ENCODE measurements around the gene MALSU1. TPM values are rescaled to one million over a fixed set of nuclear protein-coding genes. Genes with fewer than 3 reads are reported as not detected.

MALSU1 gene
- total and polyA plus RNA-seq, 3 donors from 2014 or later = 51.8 to 74.9 (median 63.8) TPM

DNA sequence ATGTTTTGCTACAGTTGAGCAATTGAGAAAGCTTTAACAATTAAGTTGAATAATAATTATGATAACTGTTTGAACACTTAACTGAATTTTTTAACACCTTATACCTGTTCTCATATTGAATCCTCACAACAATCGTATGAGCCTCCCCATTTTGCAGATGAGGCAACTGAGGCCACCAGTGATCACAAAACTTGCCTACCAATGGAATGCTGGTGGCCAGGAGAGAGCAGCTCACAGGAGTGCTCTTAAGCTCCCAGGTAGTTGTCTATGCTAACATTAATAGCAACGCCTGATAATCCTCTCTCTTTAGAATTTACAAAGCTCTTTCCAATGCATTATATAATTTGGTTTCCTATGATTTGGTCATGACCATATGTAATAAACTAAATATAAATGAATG is 31.0 kb upstream of the MALSU1 start:
- intact Hi-C loops (cut with DNase I; ENCODE audit: low total_unique reads) = no loop called here
- H3K36me3 ChIP-seq (ENCODE audit: low read depth, missing control alignments) = no peaks in the 10 kb centered on the region
- TF ChIP-seq, protein P1, sequence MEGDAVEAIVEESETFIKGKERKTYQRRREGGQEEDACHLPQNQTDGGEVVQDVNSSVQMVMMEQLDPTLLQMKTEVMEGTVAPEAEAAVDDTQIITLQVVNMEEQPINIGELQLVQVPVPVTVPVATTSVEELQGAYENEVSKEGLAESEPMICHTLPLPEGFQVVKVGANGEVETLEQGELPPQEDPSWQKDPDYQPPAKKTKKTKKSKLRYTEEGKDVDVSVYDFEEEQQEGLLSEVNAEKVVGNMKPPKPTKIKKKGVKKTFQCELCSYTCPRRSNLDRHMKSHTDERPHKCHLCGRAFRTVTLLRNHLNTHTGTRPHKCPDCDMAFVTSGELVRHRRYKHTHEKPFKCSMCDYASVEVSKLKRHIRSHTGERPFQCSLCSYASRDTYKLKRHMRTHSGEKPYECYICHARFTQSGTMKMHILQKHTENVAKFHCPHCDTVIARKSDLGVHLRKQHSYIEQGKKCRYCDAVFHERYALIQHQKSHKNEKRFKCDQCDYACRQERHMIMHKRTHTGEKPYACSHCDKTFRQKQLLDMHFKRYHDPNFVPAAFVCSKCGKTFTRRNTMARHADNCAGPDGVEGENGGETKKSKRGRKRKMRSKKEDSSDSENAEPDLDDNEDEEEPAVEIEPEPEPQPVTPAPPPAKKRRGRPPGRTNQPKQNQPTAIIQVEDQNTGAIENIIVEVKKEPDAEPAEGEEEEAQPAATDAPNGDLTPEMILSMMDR (IDR thresholded peaks at IDR 0.05) = no peak
- TF ChIP-seq POLR2A (IDR thresholded peaks at IDR 0.05) = no peak

DNA sequence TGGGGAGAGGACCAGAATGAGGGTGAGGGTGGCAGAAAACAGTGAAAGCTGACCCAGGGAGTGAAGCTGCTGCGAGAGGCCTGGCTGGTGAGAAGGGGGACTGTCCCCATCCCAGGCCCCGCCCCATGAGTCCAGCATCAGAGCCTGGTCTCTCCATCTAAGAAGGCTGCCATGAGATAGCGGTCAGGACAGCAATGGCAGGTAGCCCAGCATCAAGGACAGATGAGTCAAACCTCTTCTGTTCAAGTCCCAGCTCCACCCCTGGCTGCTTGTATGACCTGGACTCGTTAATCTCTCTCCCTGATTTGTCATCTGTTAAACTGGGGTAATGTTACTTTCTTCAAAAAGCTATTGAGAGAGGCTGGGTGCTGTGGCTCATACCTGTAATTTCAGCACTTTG is 30.4 kb upstream of the MALSU1 start:
- no peaks in the 10 kb centered on the region for H3K4me1 ChIP-seq
- H3K4me3 ChIP-seq = no peak overlapping the region
- WGBS, 2 donors = 83 to 89% methylated on average over 4 of the region's 4 CpGs
- H3K27me3 ChIP-seq = no peaks in the 10 kb centered on the region
- TF ChIP-seq, protein P1 (IDR thresholded peaks at IDR 0.05) = no peak
- no peak for TF ChIP-seq POLR2A (IDR thresholded peaks at IDR 0.05)
- no peak for DNase-seq
- H3K27ac ChIP-seq = no peak overlapping the region
- H3K9me3 ChIP-seq = no peaks in the 10 kb centered on the region
- H3K36me3 ChIP-seq (ENCODE audit: low read depth, missing control alignments) = no peaks in the 10 kb centered on the region
- intact Hi-C loops (cut with DNase I; ENCODE audit: low total_unique reads) = no loop called here

More for the DNA sequence above, 31.0 kb upstream of the MALSU1 start:
- Histone ChIP-seq H3K27ac (no peak overlapping the region), H3K4me1 (no peaks in the 10 kb centered on the region), H3K9me3 (no peaks in the 10 kb centered on the region), H3K27me3 (no peaks in the 10 kb centered on the region), H3K4me3 (no peak overlapping the region)
- DNase-seq = no peak
- WGBS, 2 donors = 90 to 99% methylated on average over 2 of the region's 2 CpGs

DNA sequence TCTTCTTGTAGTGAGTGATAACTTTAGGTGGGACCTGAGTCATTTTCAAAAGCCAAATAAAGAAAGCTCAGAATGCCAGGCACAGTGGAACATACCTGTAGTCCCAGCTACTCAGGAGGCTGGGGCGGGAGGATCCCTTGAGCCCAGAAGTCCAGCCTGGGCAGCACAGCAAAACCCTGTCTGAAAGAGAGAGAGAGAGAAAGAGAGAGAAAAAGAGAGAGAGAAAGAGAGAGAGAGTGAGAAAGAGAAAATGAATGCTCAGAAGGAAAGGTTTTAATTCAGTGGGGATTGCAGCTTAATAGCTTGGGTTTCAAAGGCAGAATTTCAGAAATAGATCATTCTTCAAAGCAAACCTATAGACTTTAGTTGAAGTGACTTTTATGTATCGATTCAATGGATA is 26.9 kb upstream of the MALSU1 start:
- H3K4me3 ChIP-seq = no peak overlapping the region
- intact Hi-C loops (cut with DNase I; ENCODE audit: low total_unique reads) = no loop called here
- no peaks in the 10 kb centered on the region for H3K9me3 ChIP-seq
- WGBS, 2 donors = 88 to 94% methylated on average over 2 of the region's 2 CpGs
- H3K27me3 ChIP-seq = no peaks in the 10 kb centered on the region
- DNase-seq = no peak
- no peak for TF ChIP-seq POLR2A (IDR thresholded peaks at IDR 0.05)
- no peaks in the 10 kb centered on the region for H3K4me1 ChIP-seq
- no peaks in the 10 kb centered on the region for H3K36me3 ChIP-seq (ENCODE audit: low read depth, missing control alignments)
- no peak overlapping the region for H3K27ac ChIP-seq

DNA sequence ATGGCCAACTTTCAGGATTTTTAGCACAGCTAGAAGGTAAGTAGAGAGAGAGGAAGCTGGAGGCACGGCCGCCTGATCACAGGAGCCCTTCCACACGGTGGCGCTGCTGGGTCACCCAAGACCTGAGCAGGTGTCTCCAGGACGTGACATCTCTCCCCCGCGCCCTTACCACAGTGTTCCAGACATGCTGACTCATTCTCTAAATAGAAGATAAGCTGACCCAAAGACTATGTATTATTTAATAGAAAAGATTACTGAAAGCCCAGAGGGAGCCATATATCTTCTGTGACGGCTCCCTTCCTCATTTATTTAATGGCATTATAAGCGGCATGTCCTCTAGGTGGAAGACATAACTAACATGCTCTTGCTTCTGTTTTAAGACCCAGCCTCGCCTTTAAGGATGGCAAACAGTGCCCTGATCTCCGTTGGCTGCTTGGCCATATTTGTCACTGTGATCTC is 26.0 kb upstream of the MALSU1 start:
- WGBS, 2 donors = 26 to 28% methylated on average over 11 of the region's 11 CpGs
- Histone ChIP-seq H3K9me3 (no peaks in the 10 kb centered on the region), H3K36me3 (ENCODE audit: low read depth, missing control alignments) (no peaks in the 10 kb centered on the region), H3K27ac (no peak overlapping the region), H3K4me3 (no peak overlapping the region), H3K27me3 (no peaks in the 10 kb centered on the region), H3K4me1 (no peaks in the 10 kb centered on the region)
- DNase-seq = peak; percentile 95
- TF ChIP-seq POLR2A (IDR thresholded peaks at IDR 0.05) = no peak
- TF ChIP-seq, protein P1 (IDR thresholded peaks at IDR 0.05) = peak; percentile 49 to 69 (median 68)
- intact Hi-C loops (cut with DNase I; ENCODE audit: low total_unique reads) = no loop called here

DNA sequence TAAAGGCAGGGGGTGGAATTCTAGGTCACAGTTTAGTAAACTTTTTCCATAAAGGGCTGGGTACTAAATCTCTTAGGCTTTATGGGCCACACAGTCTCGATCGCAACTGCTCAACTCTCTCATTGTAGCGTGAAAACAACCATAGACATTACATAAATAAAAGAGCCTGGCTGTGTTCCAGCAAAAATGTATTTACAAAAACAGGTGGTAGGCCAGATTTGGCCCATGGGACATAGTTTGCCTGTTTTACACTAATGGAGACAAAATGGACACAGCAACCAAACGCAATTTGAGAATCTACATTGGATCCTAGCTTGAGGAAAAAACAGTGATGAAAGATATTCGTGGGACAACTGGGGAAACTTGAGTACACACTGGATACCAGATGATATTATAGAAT is 23.2 kb upstream of the MALSU1 start:
- H3K4me3 ChIP-seq = no peak overlapping the region
- H3K36me3 ChIP-seq (ENCODE audit: low read depth, missing control alignments) = no peaks in the 10 kb centered on the region
- H3K4me1 ChIP-seq = no peaks in the 10 kb centered on the region
- H3K27me3 ChIP-seq = no peaks in the 10 kb centered on the region
- intact Hi-C loops (cut with DNase I; ENCODE audit: low total_unique reads) = no loop called here
- WGBS, 2 donors = 89 to 93% methylated on average over 5 of the region's 5 CpGs
- DNase-seq = no peak
- no peaks in the 10 kb centered on the region for H3K9me3 ChIP-seq
- TF ChIP-seq, protein P1 (IDR thresholded peaks at IDR 0.05) = no peak
- no peak for TF ChIP-seq POLR2A (IDR thresholded peaks at IDR 0.05)
- no peak overlapping the region for H3K27ac ChIP-seq

Measured in testis (tissue), 3 donors.